Measurements from ENCODE around the gene KLHL17. TPM values are rescaled to one million over a fixed set of nuclear protein-coding genes. Genes with fewer than 3 reads are reported as not detected.
A peak's percentile ranks its signal among the peaks of the same experiment; 100 is the strongest.

KLHL17 gene
- total and polyA plus RNA-seq, 9 of the 15 experiments (the other 6 are each of a cell fraction or from before 2014, with no cell fraction given): 0.14 to 84.8 (median 13.0) TPM

DNA sequence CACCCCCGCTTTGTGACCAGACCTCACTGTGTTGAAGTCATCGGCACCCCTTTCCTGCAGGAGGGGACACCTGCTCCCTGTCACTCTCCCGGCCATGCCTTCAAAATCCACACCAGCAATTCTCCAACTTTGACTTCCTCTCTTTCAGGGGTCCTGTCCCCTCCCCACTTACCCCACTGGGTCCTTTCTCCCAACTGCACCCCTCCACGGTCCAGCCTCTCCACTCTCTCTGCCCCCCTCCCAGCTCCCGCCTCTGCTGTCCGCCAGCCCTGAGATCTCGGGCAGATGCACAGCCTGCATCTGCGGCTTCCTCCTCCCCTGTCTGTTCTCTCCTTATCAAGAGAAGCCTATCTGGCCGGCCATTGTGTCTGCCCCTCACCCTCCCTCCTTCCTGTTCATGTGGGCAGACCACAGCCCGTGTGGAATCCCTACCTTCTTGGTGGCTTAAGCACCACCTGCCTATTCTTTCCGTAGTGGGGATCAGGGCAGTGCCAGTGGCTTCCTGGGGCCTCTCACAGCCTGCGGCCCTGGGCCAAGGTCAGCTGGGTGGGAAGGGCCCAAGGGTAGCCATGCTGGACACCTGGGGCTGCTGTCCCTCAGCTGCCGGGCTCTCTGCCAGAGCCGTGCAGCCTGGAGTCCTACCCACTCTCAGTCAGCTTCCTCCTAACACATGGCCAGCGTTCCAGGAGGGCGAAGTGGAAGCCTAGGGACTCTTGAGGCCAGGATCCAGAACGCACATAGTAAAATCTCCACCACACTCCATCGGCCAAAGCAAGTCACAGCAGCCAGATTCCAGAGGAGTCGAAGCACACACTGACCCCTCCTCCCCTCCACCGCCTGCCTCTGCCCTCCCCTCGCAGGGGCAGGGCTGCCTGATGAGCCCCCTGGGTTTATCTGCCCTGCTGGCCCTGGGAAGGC, 44.7 kb downstream of the KLHL17 start (continued):
- TF ChIP-seq MAFF (IDR thresholded peaks at IDR 0.05; ENCODE audit: low read length): no peak
- TF ChIP-seq SP1 (CRISPR knock-in tag; IDR thresholded peaks at IDR 0.05): peak; percentile 31; the same call in 1 of the 2 replicates
- TF ChIP-seq CREB3 (tag; conservative IDR thresholded peaks at IDR 0.05; ENCODE audit: low read depth): 0 out of 2 replicates have a peak, but pooled peaks have one; percentile 60
- TF ChIP-seq ATF3 (IDR thresholded peaks at IDR 0.05): no peak
- TF ChIP-seq ATF3 (CRISPR knock-in tag; conservative IDR thresholded peaks at IDR 0.05): no peak
- no peak for TF ChIP-seq NFIX (CRISPR knock-in tag; IDR thresholded peaks at IDR 0.05; ENCODE audit: low read depth)
- no peak for TF ChIP-seq ZNF830 (CRISPR knock-in tag; IDR thresholded peaks at IDR 0.05)
- no peak for TF ChIP-seq FOXA3 (CRISPR knock-in tag; conservative IDR thresholded peaks at IDR 0.05 in 1 of 2, IDR thresholded peaks at IDR 0.05 in 1 of 2)
- TF ChIP-seq, protein P1, sequence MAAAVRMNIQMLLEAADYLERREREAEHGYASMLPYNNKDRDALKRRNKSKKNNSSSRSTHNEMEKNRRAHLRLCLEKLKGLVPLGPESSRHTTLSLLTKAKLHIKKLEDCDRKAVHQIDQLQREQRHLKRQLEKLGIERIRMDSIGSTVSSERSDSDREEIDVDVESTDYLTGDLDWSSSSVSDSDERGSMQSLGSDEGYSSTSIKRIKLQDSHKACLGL (CRISPR knock-in tag; IDR thresholded peaks at IDR 0.05; ENCODE audit: borderline replicate concordance, poor library complexity, severe bottlenecking): no peak
- TF ChIP-seq, protein P2, sequence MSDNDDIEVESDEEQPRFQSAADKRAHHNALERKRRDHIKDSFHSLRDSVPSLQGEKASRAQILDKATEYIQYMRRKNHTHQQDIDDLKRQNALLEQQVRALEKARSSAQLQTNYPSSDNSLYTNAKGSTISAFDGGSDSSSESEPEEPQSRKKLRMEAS (CRISPR knock-in tag; IDR thresholded peaks at IDR 0.05): peak; percentile 26; the same call in 1 of the 2 replicates
- TF ChIP-seq, protein P3, sequence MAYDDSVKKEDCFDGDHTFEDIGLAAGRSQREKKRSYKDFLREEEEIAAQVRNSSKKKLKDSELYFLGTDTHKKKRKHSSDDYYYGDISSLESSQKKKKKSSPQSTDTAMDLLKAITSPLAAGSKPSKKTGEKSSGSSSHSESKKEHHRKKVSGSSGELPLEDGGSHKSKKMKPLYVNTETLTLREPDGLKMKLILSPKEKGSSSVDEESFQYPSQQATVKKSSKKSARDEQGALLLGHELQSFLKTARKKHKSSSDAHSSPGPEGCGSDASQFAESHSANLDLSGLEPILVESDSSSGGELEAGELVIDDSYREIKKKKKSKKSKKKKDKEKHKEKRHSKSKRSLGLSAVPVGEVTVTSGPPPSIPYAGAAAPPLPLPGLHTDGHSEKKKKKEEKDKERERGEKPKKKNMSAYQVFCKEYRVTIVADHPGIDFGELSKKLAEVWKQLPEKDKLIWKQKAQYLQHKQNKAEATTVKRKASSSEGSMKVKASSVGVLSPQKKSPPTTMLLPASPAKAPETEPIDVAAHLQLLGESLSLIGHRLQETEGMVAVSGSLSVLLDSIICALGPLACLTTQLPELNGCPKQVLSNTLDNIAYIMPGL (CRISPR knock-in tag; IDR thresholded peaks at IDR 0.05): no peak
- no peak for TF ChIP-seq HMG20A (CRISPR knock-in tag; conservative IDR thresholded peaks at IDR 0.05)
- peak; percentile 97 for TF ChIP-seq SOX6 (IDR thresholded peaks at IDR 0.05)
- TF ChIP-seq SRF (CRISPR knock-in tag; IDR thresholded peaks at IDR 0.05): no peak
- TF ChIP-seq, protein P4, sequence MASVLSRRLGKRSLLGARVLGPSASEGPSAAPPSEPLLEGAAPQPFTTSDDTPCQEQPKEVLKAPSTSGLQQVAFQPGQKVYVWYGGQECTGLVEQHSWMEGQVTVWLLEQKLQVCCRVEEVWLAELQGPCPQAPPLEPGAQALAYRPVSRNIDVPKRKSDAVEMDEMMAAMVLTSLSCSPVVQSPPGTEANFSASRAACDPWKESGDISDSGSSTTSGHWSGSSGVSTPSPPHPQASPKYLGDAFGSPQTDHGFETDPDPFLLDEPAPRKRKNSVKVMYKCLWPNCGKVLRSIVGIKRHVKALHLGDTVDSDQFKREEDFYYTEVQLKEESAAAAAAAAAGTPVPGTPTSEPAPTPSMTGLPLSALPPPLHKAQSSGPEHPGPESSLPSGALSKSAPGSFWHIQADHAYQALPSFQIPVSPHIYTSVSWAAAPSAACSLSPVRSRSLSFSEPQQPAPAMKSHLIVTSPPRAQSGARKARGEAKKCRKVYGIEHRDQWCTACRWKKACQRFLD (CRISPR knock-in tag; IDR thresholded peaks at IDR 0.05): peak; percentile 74; the same call in 1 of the 2 replicates
- no peak for TF ChIP-seq KAT2B (IDR thresholded peaks at IDR 0.05; ENCODE audit: low read depth, low read length)
- no peak for TF ChIP-seq TCFL5 (CRISPR knock-in tag; conservative IDR thresholded peaks at IDR 0.05)
- peak; percentile 43 to 83 (median 69) for TF ChIP-seq YY1 (IDR thresholded peaks at IDR 0.05; ENCODE audit: borderline replicate concordance in 1 of 3, control insufficient read depth in 1 of 3, extremely low read depth in 1 of 3, insufficient read depth in 3 of 3, insufficient read length in 1 of 3, insufficient replicate concordance in 2 of 3, low read depth in 1 of 3, low read length in 2 of 3)
- TF ChIP-seq PHB2 (IDR thresholded peaks at IDR 0.05; ENCODE audit: low read depth): no peak
- TF ChIP-seq HNRNPUL1 (IDR thresholded peaks at IDR 0.05; ENCODE audit: low read length): no peak
